ENCODE results near the gene MAP7D2.
"Not testable (repeated sequence)": the region's sequence is repeated elsewhere in the genome, so short reads cannot be mapped to it uniquely, and the experiment has no call there.

The MAP7D2 gene

DNA sequence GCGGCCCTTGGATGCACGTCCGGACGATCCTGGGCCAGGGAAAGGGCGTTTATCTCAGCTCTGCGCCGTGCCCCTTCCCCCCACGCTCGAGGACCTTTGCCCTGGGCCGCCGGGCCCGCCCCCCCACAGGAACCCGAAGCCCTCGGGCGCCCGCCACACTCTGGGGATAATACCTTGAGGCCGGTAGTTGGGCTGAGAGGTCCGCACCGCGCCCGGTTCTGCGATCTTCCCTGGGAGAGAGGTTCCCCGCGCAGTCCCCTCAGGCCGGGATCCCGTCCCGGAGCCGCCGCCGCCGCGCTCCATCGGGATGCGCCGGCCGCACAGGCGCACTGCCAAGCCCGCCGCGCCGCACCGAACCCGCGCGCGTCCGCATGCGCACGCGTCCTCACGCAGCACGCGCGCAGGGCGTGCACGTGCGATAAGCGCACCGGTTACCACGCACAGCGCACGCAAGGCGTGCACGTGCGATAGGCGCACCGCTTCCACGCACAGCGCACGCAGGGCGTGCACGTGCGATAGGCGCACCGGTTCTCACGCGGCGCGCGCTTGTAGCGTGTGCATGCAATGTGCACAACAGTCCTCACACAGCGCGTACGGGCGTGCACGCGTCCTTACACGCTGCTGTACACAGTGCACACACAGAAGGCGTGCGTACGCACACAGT, at the start of gene MAP7D2:
MAP7D2 (minus strand) TSS at position 331 of the 664 bp plus-strand sequence; CDS start at position 303, 28 bp downstream.
- no peak within 1 kb of the TSS for H3K4me3 ChIP-seq (ENCODE audit: low read depth, low read length)
- TF ChIP-seq CTCF (IDR thresholded peaks at IDR 0.05; ENCODE audit: borderline replicate concordance, insufficient read depth, low read depth, low read length): no peak

- not testable (repeated sequence) for H3K4me3 ChIP-seq (ENCODE audit: low read depth, low read length)
These were observed 45.8 kb upstream of the MAP7D2 start for GRCh38 chrX:20162516-20162915.

DNA sequence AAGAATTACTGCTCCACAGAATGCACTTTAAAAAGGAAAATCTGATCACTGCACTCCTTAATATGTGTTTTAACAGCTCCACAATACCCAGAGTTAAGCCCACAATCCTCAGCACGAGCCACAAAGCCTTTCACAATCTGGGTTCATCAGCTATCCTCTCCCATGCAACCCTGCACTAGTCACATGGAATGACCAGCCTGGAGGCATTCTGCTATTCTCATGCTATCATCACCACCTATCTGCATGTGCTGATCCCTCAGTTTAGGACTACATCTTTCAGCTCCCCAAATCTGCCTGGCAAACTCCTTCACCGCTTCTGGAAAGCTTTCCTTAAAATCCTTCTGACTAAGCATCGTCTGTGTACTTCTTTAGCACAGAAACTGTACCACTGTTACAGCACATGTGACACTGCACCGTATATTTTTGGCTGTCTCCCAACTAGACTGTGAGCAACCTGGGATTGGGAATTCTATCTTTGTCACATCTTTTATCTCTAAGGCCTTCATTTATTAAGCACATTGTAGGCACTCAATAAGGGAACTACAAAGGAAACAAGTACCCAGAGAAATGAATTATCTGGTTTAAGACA, 43.2 kb upstream of the MAP7D2 start:
- no peak overlapping the region for H3K4me3 ChIP-seq (ENCODE audit: low read depth, low read length)
- no peak for TF ChIP-seq CTCF (IDR thresholded peaks at IDR 0.05; ENCODE audit: borderline replicate concordance, insufficient read depth, low read depth, low read length)

DNA sequence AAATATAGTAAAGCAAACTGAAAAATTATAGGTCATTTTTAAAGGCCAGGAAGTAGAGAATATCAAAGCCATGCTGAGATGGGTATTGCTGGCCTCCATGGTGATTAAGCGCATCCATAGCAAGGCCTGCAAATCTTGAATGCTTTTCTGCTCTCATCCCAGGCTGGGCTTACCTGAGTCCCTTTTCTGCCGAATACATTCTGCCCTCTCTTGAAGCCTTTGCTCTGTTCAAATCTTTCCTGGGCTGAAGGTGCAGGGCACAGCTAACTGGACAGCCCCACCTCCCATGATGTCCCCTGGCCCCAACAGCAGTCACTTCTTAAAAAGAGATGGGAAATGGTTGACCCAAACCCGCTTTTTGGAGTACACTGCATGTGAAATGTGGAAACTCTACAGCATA, 35.0 kb upstream of the MAP7D2 start:
- TF ChIP-seq CTCF (IDR thresholded peaks at IDR 0.05; ENCODE audit: borderline replicate concordance, insufficient read depth, low read depth, low read length): no peak

DNA sequence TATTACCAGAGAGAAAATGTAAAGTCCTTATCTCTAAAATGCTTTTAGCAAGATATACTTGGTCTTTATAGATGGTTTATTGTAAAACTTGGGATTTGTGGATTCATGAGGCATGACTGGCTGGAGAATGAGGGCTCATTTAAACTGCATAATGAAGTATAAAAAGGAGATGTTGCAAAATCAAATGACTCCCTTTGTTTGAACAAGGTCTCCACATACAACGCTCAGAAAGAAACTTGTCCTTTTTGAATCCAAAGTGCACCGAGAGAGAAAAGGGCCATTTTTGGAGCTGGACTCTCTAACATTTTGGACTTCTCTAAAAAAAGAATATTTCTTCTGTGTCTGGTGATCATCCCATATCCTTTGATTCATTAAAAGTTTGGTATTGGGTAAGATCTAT, 32.6 kb upstream of the MAP7D2 start:
- no peak overlapping the region for H3K4me3 ChIP-seq (ENCODE audit: low read depth, low read length)
- TF ChIP-seq CTCF (IDR thresholded peaks at IDR 0.05; ENCODE audit: borderline replicate concordance, insufficient read depth, low read depth, low read length): no peak

More for the DNA sequence above, 35.0 kb upstream of the MAP7D2 start:
- H3K4me3 ChIP-seq (ENCODE audit: low read depth, low read length): no peak overlapping the region

- no peak overlapping the region for H3K4me3 ChIP-seq (ENCODE audit: low read depth, low read length)
These were observed 30.9 kb upstream of the MAP7D2 start for GRCh38 chrX:20147561-20147960.

DNA sequence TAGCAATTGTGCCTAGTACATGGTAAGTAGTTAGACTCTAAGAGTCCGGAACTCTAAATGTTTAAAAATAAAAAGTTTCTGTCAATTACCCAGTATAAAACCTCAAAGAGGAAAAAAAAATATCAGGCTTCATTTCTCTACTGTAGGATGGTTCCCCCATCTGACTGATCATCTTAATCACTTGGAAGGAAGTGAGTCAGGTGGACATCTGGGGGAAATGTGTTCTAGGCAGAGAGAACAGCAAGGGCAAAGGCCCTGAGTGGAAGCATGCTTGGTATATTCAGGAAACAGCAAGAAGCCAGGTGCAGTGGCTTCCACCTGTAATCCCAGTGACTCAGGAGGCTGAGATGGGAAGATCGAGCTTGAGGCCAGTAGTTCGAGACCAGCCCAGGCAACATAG, 27.8 kb upstream of the MAP7D2 start:
- H3K4me3 ChIP-seq (ENCODE audit: low read depth, low read length): no peak overlapping the region
- TF ChIP-seq CTCF (IDR thresholded peaks at IDR 0.05; ENCODE audit: borderline replicate concordance, insufficient read depth, low read depth, low read length): no peak

More at GRCh38 chrX:20147561-20147960, 30.9 kb upstream of the MAP7D2 start:
- TF ChIP-seq CTCF (IDR thresholded peaks at IDR 0.05; ENCODE audit: borderline replicate concordance, insufficient read depth, low read depth, low read length): no peak
